Common myeloid progenitor, CD34-positive (primary cell): ENCODE results near the gene ADGRA3.

Experiments used
- CTCF ChIA-PET: fragments of 350-600 bp; sonication (Branson Sonifier 250); formaldehyde crosslinking; loops from one replicate; lab custom pipeline; 2021; ENCODE audit warnings: antibody characterized with exemption; lab: Charles Lee
- POLR2A ChIA-PET: fragments of 350-600 bp; sonication (Branson Sonifier 250); formaldehyde crosslinking; loops from one replicate; lab custom pipeline; 2021; ENCODE audit warnings: antibody characterized with exemption; lab: Charles Lee
- DNase-seq, 3 donors: peaks; one replicate each; pipeline versions ENCODE4 v3.0.0 to v3.0.0-alpha.2; 2013
- H3K27ac ChIP-seq, 2 experiments: 1 replicate in 1 of 2; 2 replicates in 1 of 2; pipeline ENCODE4 v1.7.0; 2013; ENCODE audit warnings: inconsistent platforms in 2 of 2, low read length in 2 of 2, mild to moderate bottlenecking in 2 of 2, low read depth in 1 of 2, moderate library complexity in 1 of 2; ENCODE audit not compliant: severe bottlenecking in 2 of 2, insufficient read depth in 1 of 2, poor library complexity in 1 of 2
- H3K27me3 ChIP-seq, 5 experiments: replicated peaks in 2 of 5; 1 replicate in 3 of 5; 2 replicates in 2 of 5; pipeline versions ENCODE4 v1.6.1 to v1.7.0; 2013; ENCODE audit warnings: low read length in 4 of 5, mild to moderate bottlenecking in 2 of 5, moderate library complexity in 2 of 5, inconsistent platforms in 1 of 5; ENCODE audit not compliant: insufficient read depth in 5 of 5, control insufficient read depth in 4 of 5
- H3K36me3 ChIP-seq, 4 experiments: 1 replicate in 2 of 4; 2 replicates in 2 of 4; pipeline versions ENCODE4 v1.6.1 to v1.7.0; 2013; ENCODE audit warnings: low read length in 3 of 4, control low read depth in 1 of 4, mild to moderate bottlenecking in 1 of 4; ENCODE audit not compliant: control insufficient read depth in 4 of 4, insufficient read depth in 4 of 4
- H3K4me1 ChIP-seq, 4 experiments: 1 replicate in 3 of 4; 2 replicates in 1 of 4; pipeline versions ENCODE4 v1.6.1 to v1.7.1; 2013; ENCODE audit warnings: low read length in 3 of 4, mild to moderate bottlenecking in 3 of 4, control low read depth in 1 of 4, inconsistent platforms in 1 of 4, moderate library complexity in 1 of 4; ENCODE audit not compliant: control insufficient read depth in 4 of 4, insufficient read depth in 4 of 4; ENCODE audit errors: control extremely low read depth in 1 of 4
- H3K4me3 ChIP-seq, 7 experiments: 1 replicate in 4 of 7; 2 replicates in 3 of 7; pipeline versions ENCODE4 v1.5.1 to v1.7.0; 2013; ENCODE audit warnings: mild to moderate bottlenecking in 7 of 7, low read length in 6 of 7, moderate library complexity in 6 of 7, inconsistent platforms in 2 of 7, low read depth in 2 of 7, control low read depth in 1 of 7; ENCODE audit not compliant: insufficient read depth in 4 of 7, control insufficient read depth in 1 of 7; ENCODE audit errors: extremely low read depth in 1 of 7
- H3K9me3 ChIP-seq, 5 experiments: 1 replicate in 4 of 5; 2 replicates in 1 of 5; pipeline versions ENCODE4 v1.6.1 to v1.7.1; 2013; ENCODE audit warnings: low read length in 4 of 5, mild to moderate bottlenecking in 2 of 5, inconsistent platforms in 1 of 5, low read depth in 1 of 5, moderate library complexity in 1 of 5; ENCODE audit not compliant: control insufficient read depth in 4 of 5, insufficient read depth in 2 of 5; ENCODE audit errors: control extremely low read depth in 1 of 5
- WGBS: methylation state at CpG from one replicate; pipeline ENCODE4 v1.1.5; 2013; ENCODE audit not compliant: insufficient coverage; 5-methylcytosine and 5-hydroxymethylcytosine counted together

Gene ADGRA3

DNA sequence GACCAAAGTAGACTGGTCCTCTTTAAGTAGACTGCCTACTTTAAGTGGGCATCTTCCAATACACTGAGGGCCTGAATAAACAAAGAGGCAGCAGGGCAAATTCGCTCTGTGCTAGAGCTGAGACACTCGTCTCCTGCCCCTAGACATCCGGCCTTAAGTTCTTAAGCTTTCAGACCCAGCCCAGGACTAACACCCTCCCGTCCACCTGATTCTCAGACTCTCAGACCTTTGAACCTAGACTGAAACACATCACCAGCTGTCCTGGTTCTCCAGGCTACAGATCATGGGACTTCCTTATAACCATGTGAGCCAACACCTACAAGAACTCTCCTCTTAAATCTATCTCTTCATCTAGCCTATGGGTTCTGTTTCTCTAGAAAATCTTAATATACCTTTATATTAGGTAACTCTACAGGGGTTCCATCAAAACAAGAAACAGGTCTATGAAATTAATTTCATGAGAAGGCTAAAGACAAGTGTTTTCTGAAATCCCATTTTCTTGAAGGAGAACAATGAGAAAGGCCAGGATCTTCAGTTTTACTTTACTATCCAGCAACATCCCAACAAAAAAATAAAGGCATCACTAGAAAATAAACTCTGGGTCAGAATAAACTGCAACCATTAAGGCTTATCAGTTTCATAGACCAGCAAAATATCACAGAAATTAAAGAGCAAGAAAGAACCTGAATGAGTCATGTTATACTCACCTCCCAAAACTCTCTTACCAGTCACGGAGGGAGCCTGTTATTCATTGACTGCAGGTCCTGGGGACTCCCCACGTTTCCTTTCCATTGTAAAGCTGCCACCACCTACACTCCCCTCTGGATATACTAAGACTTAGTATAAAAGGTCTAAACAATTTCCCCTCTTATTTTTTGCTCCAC is 14.8 kb downstream of the ADGRA3 start:
- Histone ChIP-seq H3K9me3 (no peaks in the 10 kb centered on the region), H3K36me3 (no peaks in the 10 kb centered on the region), H3K27ac (no peak overlapping the region), H3K4me1 (peaks cover 0 to 2% (median 0%) of the 10 kb centered on the region in 4 experiments), H3K4me3 (no peak overlapping the region), H3K27me3 (no peaks in the 10 kb centered on the region)
- no peak for DNase-seq
- 100% methylated on average over 3 of the region's 6 CpGs for WGBS
- CTCF ChIA-PET, result no interaction called here
- POLR2A ChIA-PET, result interaction anchor here (0.6 kb wide), 1 partner anchor 1402 kb away, joined by 3 read pairs; no protein-coding TSS in a partner anchor

DNA sequence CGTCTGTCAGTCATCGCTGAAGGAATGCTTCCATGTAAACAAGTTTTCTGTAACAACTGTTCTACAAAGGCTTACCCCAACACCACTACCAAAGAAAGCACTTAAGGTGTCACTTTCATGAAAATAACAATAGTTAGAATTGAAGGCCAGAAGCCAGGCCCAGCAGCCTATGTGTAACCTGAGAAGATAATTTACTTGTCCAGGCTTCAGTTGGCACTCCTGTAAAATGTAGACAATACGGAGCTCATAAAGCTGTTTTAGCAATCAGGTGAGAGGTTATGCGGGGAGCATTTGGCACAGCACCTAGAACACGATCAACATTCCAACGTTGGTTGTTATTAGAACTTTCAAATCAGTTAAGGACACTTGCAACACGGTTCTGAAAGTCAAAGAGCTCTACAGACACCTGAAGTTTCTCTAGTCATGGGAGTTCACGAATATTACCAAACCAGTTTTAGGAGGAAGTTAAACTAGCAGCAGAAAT is 15.7 kb downstream of the ADGRA3 start:
- Histone ChIP-seq H3K9me3 (no peaks in the 10 kb centered on the region), H3K36me3 (no peaks in the 10 kb centered on the region), H3K27me3 (no peaks in the 10 kb centered on the region), H3K4me1 (peaks cover 0 to 2% (median 0%) of the 10 kb centered on the region in 4 experiments), H3K4me3 (no peak overlapping the region), H3K27ac (no peak overlapping the region)
- WGBS, result 98% methylated on average over 4 of the region's 8 CpGs
- POLR2A ChIA-PET, result interaction anchor here (0.6 kb wide), 1 partner anchor 1401 kb away, joined by 3 read pairs; no protein-coding TSS in a partner anchor
- CTCF ChIA-PET, result no interaction called here
- no peak for DNase-seq

DNA sequence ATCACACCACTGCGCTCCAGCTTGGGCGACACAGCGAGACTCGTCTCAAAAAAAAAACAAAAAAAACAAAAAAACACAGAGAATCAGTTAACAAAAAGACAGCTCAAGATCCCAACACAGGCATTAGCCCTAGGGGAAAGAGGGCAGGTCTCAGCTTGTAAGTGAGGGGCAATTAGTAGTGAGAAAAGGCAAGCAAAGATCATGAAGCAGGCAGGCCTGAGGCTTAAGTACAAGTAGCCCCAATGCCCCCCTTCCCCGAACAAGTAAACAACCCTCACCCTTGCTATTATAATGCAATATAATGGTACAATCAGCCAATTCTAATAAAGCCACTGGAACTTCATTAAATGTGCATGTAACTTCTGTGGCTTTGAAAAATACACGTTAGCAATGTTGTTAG is 17.0 kb downstream of the ADGRA3 start:
- no peak overlapping the region for H3K27ac ChIP-seq
- H3K36me3 ChIP-seq, result no peaks in the 10 kb centered on the region
- WGBS, result no CpG with 5 or more reads among the region's 6 CpGs
- H3K9me3 ChIP-seq, result peaks cover 0 to 2% (median 0%) of the 10 kb centered on the region in 5 experiments
- ChIA-PET CTCF (no interaction called here), POLR2A (no interaction called here)
- H3K4me3 ChIP-seq, result no peak overlapping the region
- H3K4me1 ChIP-seq, result peaks cover 0 to 2% (median 0%) of the 10 kb centered on the region in 4 experiments
- H3K27me3 ChIP-seq, result no peaks in the 10 kb centered on the region
- DNase-seq, result no peak

DNA sequence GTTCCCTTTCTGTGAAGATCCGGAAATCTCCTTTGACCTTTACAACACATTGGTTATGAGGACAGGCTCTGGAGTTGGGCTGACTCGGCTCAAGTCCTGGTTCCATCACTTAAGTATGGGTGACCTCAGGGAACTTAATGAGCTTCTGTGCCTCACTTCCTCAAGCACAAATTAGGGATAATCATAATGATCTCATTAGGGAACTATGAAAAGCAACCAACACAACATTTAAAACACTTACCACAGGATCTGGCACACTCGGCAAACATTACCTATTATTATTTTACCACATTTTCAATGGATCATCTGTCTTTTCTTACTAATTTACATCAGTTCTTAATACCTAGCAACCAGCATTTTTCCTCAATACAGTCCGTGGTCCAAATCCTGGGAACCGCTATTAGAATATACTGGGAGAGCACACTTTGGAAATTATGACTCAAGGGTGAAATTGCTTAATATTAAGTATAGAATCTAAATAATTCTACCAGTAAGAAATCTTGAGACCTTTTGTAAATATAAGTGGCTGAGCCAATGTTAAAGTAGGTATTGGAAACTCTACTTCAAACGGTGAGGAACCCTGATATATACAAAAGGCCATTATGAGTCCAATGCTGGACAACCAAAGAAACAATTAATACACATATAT is 19.6 kb downstream of the ADGRA3 start:
- no peak for DNase-seq
- peaks cover 0 to 2% (median 0%) of the 10 kb centered on the region in 5 experiments for H3K9me3 ChIP-seq
- ChIA-PET POLR2A (no interaction called here), CTCF (interaction anchor here (1.2 to 1.9 kb wide), 2 partner anchors 11 kb away, joined by 3 to 4 read pairs; no protein-coding TSS in a partner anchor)
- WGBS, result 100% methylated on average over 1 of the region's 6 CpGs
- no peaks in the 10 kb centered on the region for H3K27me3 ChIP-seq
- H3K4me3 ChIP-seq, result no peak overlapping the region
- H3K4me1 ChIP-seq, result no peaks in the 10 kb centered on the region
- no peak overlapping the region for H3K27ac ChIP-seq
- H3K36me3 ChIP-seq, result no peaks in the 10 kb centered on the region

DNA sequence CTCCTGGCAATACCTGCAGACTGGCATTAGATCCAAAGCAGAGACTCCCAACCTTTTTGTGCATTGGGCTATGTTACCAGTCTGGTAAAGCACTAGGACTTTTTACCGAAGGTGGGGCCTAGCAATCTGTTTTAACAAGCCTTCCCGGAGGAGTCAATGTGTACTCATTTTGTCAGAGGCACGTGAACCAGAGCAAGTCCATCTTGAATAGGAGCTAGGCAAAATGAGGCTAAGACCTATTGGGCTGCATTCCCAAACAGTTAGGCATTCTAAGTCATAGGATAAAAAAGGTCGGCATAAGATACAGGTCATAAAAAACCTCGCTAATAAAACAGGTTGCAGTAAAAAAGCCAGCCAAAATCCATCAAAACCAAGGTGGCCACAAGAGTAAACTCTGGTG is 22.3 kb downstream of the ADGRA3 start:
- peaks cover 0 to 2% (median 0%) of the 10 kb centered on the region in 5 experiments for H3K9me3 ChIP-seq
- 96% methylated on average over 5 of the region's 5 CpGs for WGBS
- no peak for DNase-seq
- H3K4me3 ChIP-seq, result no peak overlapping the region
- POLR2A ChIA-PET, result no interaction called here
- H3K4me1 ChIP-seq, result no peaks in the 10 kb centered on the region
- CTCF ChIA-PET, result no interaction called here
- peaks cover 0 to 2% (median 0%) of the 10 kb centered on the region in 4 experiments for H3K36me3 ChIP-seq
- H3K27ac ChIP-seq, result no peak overlapping the region
- no peaks in the 10 kb centered on the region for H3K27me3 ChIP-seq

DNA sequence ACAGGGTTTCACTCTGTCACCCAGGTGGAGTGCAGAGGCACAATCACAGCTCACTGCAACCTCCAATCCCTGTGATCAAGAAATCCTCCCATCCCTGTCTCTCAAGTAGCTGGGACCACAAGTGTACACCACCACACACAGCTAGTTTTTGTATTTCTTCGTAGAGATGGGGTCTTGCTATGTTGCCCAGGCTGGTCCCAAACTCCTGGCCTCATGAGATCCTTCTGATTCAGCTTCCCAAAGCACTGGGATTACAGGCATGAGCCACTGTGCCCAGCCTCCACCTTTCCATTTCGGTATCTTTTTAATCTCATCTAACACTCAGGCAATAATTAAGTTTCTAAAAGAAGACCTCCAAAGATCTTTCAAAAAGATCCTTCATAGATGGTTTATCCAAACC is 22.9 kb downstream of the ADGRA3 start:
- ChIA-PET POLR2A (no interaction called here), CTCF (interaction anchor here (2.3 kb wide), 1 partner anchor 14 kb away, joined by 7 read pairs; no protein-coding TSS in a partner anchor)
- DNase-seq, result no peak
- Histone ChIP-seq H3K27me3 (no peaks in the 10 kb centered on the region), H3K4me1 (no peaks in the 10 kb centered on the region), H3K4me3 (no peak overlapping the region), H3K27ac (no peak overlapping the region), H3K9me3 (peaks cover 0 to 2% (median 0%) of the 10 kb centered on the region in 5 experiments), H3K36me3 (peaks cover 0 to 2% (median 0%) of the 10 kb centered on the region in 4 experiments)
- 100% methylated on average over 2 of the region's 2 CpGs for WGBS
